SK-N-SH treated with all-trans-retinoic acid at 6 μM for 48 hours (cell line): ENCODE measurements around the gene SRCAP.

ENCODE experiments used
- ARNTL ChIP-seq: fragments of 450-650 bp; formaldehyde crosslinking; IDR thresholded peaks from 2 replicates; pipeline ENCODE4 v1.5.0; 2020; ENCODE audit warnings: low read depth, mild to moderate bottlenecking, moderate library complexity, borderline replicate concordance
- BACH2 ChIP-seq: fragments of 250-450 bp; sonication (Bioruptor Pico); IDR thresholded peaks from 2 replicates; pipeline ENCODE4 v1.9.0; 2021; ENCODE audit warnings: mild to moderate bottlenecking, borderline replicate concordance
- CSDC2 ChIP-seq: fragments of 250-450 bp; sonication (Bioruptor Pico); IDR thresholded peaks from 2 replicates; pipeline ENCODE4 v1.5.0; 2020; ENCODE audit warnings: mild to moderate bottlenecking, moderate library complexity
- ESRRG ChIP-seq: fragments of 250-450 bp; sonication (Bioruptor Pico); IDR thresholded peaks from 2 replicates; pipeline ENCODE4 v1.6.1; 2021; ENCODE audit warnings: mild to moderate bottlenecking
- ISL1 ChIP-seq: fragments of 250-450 bp; sonication (Bioruptor Pico); IDR thresholded peaks from 2 replicates; pipeline ENCODE4 v2.1.2; 2022; ENCODE audit warnings: mild to moderate bottlenecking, moderate library complexity
- RARB ChIP-seq: fragments of 250-450 bp; sonication (Bioruptor Pico); IDR thresholded peaks from 2 replicates; pipeline ENCODE4 v1.8.0; 2021; ENCODE audit warnings: mild to moderate bottlenecking, moderate library complexity
- TCF4 ChIP-seq: fragments of 250-450 bp; sonication (Bioruptor Pico); IDR thresholded peaks from 2 replicates; pipeline ENCODE4 v1.8.0; 2021; ENCODE audit warnings: mild to moderate bottlenecking, moderate library complexity, borderline replicate concordance
- TOX ChIP-seq: fragments of 250-450 bp; sonication (Bioruptor Pico); IDR thresholded peaks from 2 replicates; pipeline ENCODE4 v1.8.0; 2021; ENCODE audit warnings: mild to moderate bottlenecking, moderate library complexity, borderline replicate concordance
- ZFP3 ChIP-seq: fragments of 250-450 bp; sonication (Bioruptor Pico); IDR thresholded peaks from 2 replicates; pipeline ENCODE4 v1.5.0; 2020; ENCODE audit warnings: mild to moderate bottlenecking, moderate library complexity
- ZFP30 ChIP-seq: fragments of 450-650 bp; formaldehyde crosslinking; IDR thresholded peaks from 2 replicates; pipeline ENCODE4 v1.5.0; 2022; ENCODE audit warnings: mild to moderate bottlenecking, moderate library complexity
- ZNF565 ChIP-seq: fragments of 450-650 bp; formaldehyde crosslinking; conservative IDR thresholded peaks from 2 replicates; pipeline ENCODE4 v1.5.0; 2020; ENCODE audit warnings: low read depth, mild to moderate bottlenecking, moderate library complexity
- TF ChIP-seq, protein P1 (sequence below): fragments of 250-450 bp; sonication (Bioruptor Pico); IDR thresholded peaks from 2 replicates; pipeline ENCODE4 v1.8.0; 2020; ENCODE audit warnings: mild to moderate bottlenecking, moderate library complexity, borderline replicate concordance
- TF ChIP-seq, protein P2 (sequence below): fragments of 250-450 bp; sonication (Bioruptor Pico); IDR thresholded peaks from 2 replicates; pipeline ENCODE4 v1.5.1; 2021; ENCODE audit warnings: mild to moderate bottlenecking, moderate library complexity
- TF ChIP-seq, protein P3 (sequence below): fragments of 250-450 bp; sonication (Bioruptor Pico); IDR thresholded peaks from 2 replicates; pipeline ENCODE4 v1.5.1; 2020; ENCODE audit warnings: low read depth, mild to moderate bottlenecking, moderate library complexity

DNA sequence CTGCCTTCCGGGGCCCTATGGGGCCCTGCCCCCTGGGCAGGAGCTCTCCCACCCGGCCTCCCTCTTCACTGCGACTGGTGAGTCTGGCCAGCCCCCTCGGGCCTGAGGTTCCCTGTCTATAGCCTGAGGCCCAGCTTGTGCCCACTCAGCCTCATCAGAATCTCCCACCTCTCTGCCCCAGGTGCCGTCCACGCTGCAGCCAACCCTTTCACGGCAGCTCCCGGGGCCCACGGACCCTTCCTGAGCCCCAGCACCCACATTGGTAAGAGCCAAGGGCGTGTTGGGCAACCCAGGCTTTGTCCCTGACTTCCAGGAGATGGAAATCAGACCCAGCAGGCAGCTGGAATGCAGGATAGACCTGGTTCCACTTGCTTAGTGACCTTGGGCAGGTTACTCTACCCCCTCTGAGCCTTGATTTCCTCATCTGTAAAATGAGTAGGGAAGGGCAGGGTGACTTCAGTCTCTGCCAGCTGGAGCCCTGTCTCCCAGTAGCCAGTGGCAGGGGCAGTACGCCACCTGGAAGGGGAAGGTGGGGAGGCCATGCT lies 31.5 kb upstream of the SRCAP start:
- no peak for TF ChIP-seq ZNF565 (CRISPR knock-in tag)
- TF ChIP-seq, protein P1, sequence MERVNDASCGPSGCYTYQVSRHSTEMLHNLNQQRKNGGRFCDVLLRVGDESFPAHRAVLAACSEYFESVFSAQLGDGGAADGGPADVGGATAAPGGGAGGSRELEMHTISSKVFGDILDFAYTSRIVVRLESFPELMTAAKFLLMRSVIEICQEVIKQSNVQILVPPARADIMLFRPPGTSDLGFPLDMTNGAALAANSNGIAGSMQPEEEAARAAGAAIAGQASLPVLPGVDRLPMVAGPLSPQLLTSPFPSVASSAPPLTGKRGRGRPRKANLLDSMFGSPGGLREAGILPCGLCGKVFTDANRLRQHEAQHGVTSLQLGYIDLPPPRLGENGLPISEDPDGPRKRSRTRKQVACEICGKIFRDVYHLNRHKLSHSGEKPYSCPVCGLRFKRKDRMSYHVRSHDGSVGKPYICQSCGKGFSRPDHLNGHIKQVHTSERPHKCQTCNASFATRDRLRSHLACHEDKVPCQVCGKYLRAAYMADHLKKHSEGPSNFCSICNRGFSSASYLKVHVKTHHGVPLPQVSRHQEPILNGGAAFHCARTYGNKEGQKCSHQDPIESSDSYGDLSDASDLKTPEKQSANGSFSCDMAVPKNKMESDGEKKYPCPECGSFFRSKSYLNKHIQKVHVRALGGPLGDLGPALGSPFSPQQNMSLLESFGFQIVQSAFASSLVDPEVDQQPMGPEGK (CRISPR knock-in tag), result no peak
- TF ChIP-seq ARNTL (CRISPR knock-in tag), result no peak
- TF ChIP-seq, protein P2, sequence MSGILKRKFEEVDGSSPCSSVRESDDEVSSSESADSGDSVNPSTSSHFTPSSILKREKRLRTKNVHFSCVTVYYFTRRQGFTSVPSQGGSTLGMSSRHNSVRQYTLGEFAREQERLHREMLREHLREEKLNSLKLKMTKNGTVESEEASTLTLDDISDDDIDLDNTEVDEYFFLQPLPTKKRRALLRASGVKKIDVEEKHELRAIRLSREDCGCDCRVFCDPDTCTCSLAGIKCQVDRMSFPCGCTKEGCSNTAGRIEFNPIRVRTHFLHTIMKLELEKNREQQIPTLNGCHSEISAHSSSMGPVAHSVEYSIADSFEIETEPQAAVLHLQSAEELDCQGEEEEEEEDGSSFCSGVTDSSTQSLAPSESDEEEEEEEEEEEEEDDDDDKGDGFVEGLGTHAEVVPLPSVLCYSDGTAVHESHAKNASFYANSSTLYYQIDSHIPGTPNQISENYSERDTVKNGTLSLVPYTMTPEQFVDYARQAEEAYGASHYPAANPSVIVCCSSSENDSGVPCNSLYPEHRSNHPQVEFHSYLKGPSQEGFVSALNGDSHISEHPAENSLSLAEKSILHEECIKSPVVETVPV (CRISPR knock-in tag), result no peak
- TF ChIP-seq BACH2 (CRISPR knock-in tag), result no peak
- no peak for TF ChIP-seq CSDC2 (CRISPR knock-in tag)
- no peak for TF ChIP-seq ISL1
- no peak for TF ChIP-seq ZFP3 (CRISPR knock-in tag)
- TF ChIP-seq ZFP30 (CRISPR knock-in tag), result no peak
- TF ChIP-seq, protein P3, sequence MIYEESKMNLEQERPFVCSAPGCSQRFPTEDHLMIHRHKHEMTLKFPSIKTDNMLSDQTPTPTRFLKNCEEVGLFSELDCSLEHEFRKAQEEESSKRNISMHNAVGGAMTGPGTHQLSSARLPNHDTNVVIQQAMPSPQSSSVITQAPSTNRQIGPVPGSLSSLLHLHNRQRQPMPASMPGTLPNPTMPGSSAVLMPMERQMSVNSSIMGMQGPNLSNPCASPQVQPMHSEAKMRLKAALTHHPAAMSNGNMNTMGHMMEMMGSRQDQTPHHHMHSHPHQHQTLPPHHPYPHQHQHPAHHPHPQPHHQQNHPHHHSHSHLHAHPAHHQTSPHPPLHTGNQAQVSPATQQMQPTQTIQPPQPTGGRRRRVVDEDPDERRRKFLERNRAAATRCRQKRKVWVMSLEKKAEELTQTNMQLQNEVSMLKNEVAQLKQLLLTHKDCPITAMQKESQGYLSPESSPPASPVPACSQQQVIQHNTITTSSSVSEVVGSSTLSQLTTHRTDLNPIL (CRISPR knock-in tag), result no peak
- no peak for TF ChIP-seq TOX (CRISPR knock-in tag)
- no peak for TF ChIP-seq TCF4 (CRISPR knock-in tag)
- TF ChIP-seq ESRRG (CRISPR knock-in tag), result no peak
- TF ChIP-seq RARB (CRISPR knock-in tag), result no peak
